Measurements from ENCODE around the gene PAQR5.
"Not testable (repeated sequence)": the region's sequence is repeated elsewhere in the genome, so short reads cannot be mapped to it uniquely, and the experiment has no call there.

The PAQR5 gene

DNA sequence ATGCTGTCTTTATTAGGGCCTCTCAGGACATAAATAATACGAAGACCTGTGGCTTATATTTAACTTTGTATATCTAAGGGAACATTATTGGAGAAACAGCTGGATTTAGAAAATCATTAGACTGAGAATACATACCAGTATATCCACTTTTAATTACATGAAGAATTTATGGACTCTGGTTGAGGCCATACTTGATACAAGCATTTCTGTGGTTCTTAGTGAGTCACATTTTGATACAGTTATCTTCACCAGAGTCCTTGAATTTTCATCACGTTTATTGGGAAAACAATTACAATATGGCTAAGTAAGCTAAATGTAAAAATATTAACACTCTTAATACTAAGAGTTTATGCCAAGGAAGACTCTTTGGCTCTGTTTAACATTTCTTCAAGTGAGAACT, 125.3 kb downstream of the PAQR5 start:
- DNase-seq (ENCODE audit: low spot score): no peak

DNA sequence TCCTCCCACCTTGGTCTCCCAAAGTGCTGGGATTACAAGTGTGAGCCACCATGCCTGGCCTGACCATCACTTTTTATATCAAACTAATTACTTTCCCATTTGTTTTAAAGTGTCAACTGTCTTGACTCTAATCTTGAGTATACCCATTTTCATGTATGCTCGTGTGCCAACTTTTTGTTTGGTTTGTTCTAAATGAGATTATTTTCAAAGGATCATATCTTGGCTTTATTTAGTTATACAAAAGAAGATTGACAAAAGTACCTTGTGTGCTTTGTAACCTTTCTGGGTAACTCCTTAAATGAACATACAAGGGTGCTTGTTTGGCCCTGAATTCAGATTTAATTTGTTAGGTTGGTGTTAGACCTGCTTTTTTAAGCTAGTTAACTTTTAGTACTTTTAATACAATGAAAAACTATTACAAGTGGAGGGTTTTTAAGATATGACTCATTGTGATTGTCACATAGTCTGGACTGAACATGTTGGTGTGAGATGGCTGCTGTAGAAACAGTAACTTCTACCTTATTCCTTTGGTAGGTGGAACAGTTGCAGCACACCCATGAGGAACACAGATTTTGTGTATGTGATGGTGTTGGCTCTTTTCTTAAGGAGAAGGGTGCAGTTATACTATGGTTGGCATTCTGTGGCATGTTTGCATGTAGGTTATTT, 126.2 kb downstream of the PAQR5 start:
- no peak for DNase-seq (ENCODE audit: low spot score)

- DNase-seq (ENCODE audit: low spot score): no peak
Measured at GRCh38 chr15:69433831-69434230, 135.1 kb downstream of the PAQR5 start.

- DNase-seq (ENCODE audit: low spot score): no peak
Measured at GRCh38 chr15:69434238-69434637, 135.5 kb downstream of the PAQR5 start.

GRCh38 chr15:69434679-69435078, 136.0 kb downstream of the PAQR5 start:
- DNase-seq (ENCODE audit: low spot score): no peak

DNA sequence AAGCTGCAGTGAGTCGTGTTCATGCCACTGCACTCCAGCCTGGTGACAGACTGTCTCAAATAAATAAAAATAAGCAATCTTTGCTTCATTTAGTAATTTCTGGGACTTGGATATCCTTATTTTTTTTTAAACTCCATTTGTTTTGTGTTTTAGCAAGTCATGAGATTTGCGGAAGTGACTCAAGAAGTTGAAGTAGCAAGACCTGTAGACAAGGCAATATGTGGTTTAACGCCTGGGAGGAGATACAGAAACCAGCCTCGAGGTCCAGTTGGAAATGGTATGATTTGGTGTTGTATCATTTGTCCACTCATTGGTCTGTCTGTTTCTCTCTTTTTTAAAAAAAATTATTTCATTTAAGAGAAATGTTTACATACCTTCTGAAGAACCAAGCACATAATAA, 137.3 kb downstream of the PAQR5 start:
- DNase-seq (ENCODE audit: low spot score): no peak

GRCh38 chr15:69436951-69437350, 138.2 kb downstream of the PAQR5 start:
- no peak for DNase-seq (ENCODE audit: low spot score)

DNA sequence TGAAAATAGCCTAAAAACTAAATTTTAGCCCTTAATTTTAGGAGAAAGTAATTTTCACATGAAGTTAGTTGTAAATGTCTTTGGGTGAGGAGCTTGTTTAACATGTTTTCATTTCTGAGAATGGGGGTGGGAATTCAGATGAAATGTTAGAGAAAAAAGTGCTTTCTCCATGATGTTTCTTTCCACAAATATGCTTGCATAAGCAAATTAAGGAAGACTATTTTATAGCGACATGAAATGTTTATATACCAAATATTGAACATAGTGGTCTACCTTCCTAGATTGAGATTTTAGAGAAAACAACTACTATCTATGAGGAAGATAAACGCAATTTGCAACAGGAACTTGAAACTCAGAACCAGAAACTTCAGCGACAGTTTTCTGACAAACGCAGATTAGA, 140.9 kb downstream of the PAQR5 start:
- no peak for DNase-seq (ENCODE audit: low spot score)

GRCh38 chr15:69443032-69443611, 144.4 kb downstream of the PAQR5 start:
- no peak for DNase-seq (ENCODE audit: low spot score)

GRCh38 chr15:69444686-69445085, 146.0 kb downstream of the PAQR5 start:
- no peak for DNase-seq (ENCODE audit: low spot score)

- DNase-seq (ENCODE audit: low spot score): no peak
Measured at GRCh38 chr15:69446953-69447352, 148.2 kb downstream of the PAQR5 start.

DNA sequence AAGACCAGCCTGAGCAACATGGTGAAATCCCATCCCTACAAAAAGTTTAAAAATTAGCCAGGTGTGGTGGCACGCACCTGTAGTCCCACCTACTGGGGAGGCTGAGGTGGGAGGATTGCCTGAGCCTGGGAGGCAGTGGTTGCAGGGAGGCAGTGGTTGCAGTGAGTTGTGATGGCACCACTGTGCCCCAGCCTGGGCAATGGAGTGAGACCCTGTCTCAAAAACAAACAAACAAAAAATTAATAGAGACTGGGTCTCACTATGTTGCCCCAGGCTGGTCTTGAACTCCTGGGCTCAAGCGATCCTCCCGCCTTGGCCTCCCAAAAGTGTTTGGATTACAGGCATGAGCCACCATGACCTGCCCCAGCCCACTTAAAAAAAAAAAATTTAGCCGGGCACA, 151.5 kb downstream of the PAQR5 start:
- DNase-seq (ENCODE audit: low spot score): not testable (repeated sequence)

- no peak for DNase-seq (ENCODE audit: low spot score)
Measured at GRCh38 chr15:69450968-69451695, 152.4 kb downstream of the PAQR5 start.

GRCh38 chr15:69451951-69452691, 153.4 kb downstream of the PAQR5 start:
- no peak for DNase-seq (ENCODE audit: low spot score)

DNA sequence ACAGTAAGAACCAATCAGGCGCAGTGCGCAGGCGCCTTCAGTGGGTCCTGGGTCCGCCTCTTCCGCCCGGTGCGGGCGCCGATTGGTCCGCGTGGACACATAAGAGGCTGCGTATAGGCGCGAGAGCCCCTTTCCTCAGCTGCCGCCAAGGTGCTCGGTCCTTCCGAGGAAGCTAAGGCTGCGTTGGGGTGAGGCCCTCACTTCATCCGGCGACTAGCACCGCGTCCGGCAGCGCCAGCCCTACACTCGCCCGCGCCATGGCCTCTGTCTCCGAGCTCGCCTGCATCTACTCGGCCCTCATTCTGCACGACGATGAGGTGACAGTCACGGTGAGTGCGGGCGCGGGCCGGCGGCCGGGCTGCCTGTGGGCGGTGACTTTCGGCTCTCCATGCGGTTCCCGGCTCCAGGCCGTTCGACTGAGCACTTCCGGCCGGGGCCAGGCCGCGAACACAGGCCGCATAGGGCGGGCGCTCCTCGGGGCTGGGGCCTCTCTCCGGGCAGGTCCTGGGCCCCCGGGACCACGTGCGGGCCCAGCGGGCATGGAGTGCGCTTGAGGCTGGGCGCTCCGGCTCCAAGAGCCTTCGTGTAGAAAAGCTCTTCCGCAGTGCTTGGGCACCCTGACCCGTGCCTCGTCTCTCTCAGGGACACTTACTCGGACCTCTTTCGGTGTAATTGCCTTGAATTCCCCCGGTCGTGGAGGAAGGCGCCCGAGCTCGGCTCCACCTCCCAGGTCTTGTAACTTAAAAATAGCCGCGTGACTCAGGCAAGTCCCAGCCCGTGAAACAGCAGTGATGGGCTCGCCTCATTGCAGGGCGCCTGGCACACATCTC, 154.2 kb downstream of the PAQR5 start, which contains the start of gene RPLP1:
RPLP1 (plus strand) TSS at position 127 of the 830 bp plus-strand sequence; CDS start at position 258, 131 bp downstream.
- DNase-seq (ENCODE audit: low spot score): peak; percentile 96

- DNase-seq (ENCODE audit: low spot score): no peak
Measured at GRCh38 chr15:69454953-69455352, 156.2 kb downstream of the PAQR5 start.

DNA sequence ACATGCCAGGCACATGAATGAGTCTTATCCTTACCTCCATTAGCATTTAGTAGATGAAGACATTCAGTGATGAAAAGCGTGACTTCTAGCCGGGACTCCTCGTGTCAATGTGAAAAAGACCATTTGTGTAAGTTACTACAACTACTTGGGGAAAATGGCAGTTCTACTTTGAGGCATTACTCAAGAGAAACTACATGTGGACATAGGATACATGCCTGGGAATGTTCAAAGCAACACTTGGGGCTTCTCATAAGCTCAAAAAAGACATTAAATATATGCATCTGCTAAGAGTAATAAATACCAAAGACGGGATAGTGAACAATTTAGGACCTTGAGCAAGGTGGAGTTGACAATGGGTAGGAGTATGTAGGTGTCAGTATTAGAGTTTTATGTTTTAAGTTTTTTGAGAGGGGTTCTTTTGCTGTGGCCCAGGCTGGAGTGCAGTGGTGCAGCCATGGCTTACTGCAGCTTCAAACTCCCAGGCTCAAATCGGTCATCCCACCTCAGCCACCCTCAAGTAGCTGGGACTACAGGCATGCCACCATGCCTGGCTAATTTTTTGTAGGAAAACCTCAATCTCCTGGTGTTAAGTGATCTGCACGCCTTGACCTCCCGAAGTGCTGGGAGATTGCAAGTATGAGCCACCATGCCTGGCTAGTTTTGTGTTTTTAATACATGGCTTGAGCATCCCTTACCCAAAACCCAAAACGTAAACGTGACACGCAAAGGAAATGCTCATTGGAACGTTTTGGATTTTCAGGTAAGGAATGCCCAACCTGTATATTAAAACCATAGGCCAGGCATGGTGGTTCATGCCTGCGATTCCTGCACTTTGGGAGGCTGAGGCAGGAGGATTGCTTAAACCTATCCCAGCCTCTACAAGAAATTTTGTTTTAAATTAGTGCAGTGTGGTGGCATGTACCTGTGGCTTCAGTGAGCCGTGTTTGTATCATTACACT, 157.8 kb downstream of the PAQR5 start:
- no peak for DNase-seq (ENCODE audit: low spot score)
